Panc1 (cell line): ENCODE results near the gene LRRTM2. TPM values are rescaled to one million over a fixed set of nuclear protein-coding genes. Genes with fewer than 3 reads are reported as not detected.
"Not testable (repeated sequence)": the region's sequence is repeated elsewhere in the genome, so short reads cannot be mapped to it uniquely, and the experiment has no call there.

Experiments used
- ATAC-seq: fragments of 200-7000 bp; cut with Tn5 transposase; 2 replicates; pipeline ENCODE4 v1.9.1; 2020; ENCODE audit warnings: mild to moderate bottlenecking, moderate library complexity
- BruUV-seq: library from RNA; stranded (reverse); fragments of 400-500 nt; replicated peaks from 2 replicates; lab custom pipeline; 2021; lab: Mats Ljungman, UMichigan
- CTCF ChIA-PET: fragments of 300-600 bp; sonication (Branson Sonifier 250); formaldehyde crosslinking; loops from one replicate; lab custom pipeline; 2022; ENCODE audit warnings: antibody characterized with exemption; lab: Charles Lee
- POLR2A ChIA-PET: fragments of 300-600 bp; sonication (Branson Sonifier 250); formaldehyde crosslinking; loops from one replicate; lab custom pipeline; 2022; ENCODE audit warnings: antibody characterized with exemption; lab: Charles Lee
- DNase-seq: peaks from one replicate; pipeline ENCODE4 v3.0.0-alpha.2; 2010; ENCODE audit warnings: low read depth, low spot score
- H3K27ac ChIP-seq: 2 replicates; pipeline ENCODE4 v1.5.1; 2011; ENCODE audit warnings: mild to moderate bottlenecking, low read length, inconsistent platforms
- H3K27me3 ChIP-seq: fragments of 200-500 bp; sonication (Bioruptor generic); 2 replicates; pipeline ENCODE4 v1.6.0; 2014; ENCODE audit warnings: low read length, inconsistent platforms; ENCODE audit not compliant: control insufficient read depth, insufficient read depth
- H3K36me3 ChIP-seq: fragments of 200-500 bp; sonication (Bioruptor generic); 2 replicates; pipeline ENCODE4 v1.5.1; 2014; ENCODE audit warnings: inconsistent platforms, mild to moderate bottlenecking, low read length, moderate library complexity; ENCODE audit not compliant: control insufficient read depth, insufficient read depth
- H3K4me1 ChIP-seq: 2 replicates; pipeline ENCODE4 v1.5.1; 2011; ENCODE audit warnings: inconsistent platforms, mild to moderate bottlenecking, low read length, moderate library complexity; ENCODE audit not compliant: control insufficient read depth, insufficient read depth
- H3K4me3 ChIP-seq, 2 experiments: 2 replicates each; pipeline ENCODE4 v1.5.1; 2011 to 2012; ENCODE audit warnings: low read depth in 2 of 2, low read length in 2 of 2, mild to moderate bottlenecking in 2 of 2, inconsistent platforms in 1 of 2, moderate library complexity in 1 of 2
- H3K9me3 ChIP-seq: fragments of 200-500 bp; sonication (Bioruptor generic); 2 replicates; pipeline ENCODE4 v1.5.1; 2014; ENCODE audit warnings: low read depth, mild to moderate bottlenecking, inconsistent platforms, low read length, moderate library complexity; ENCODE audit not compliant: control insufficient read depth, insufficient read depth
- POLR2AphosphoS5 ChIP-seq: IDR thresholded peaks from 2 replicates; pipeline ENCODE4 v1.6.1; 2012; ENCODE audit warnings: mild to moderate bottlenecking, low read depth, low read length, moderate library complexity
- SIN3A ChIP-seq: IDR thresholded peaks from 2 replicates; pipeline ENCODE4 v1.6.1; 2012; ENCODE audit warnings: low read depth, mild to moderate bottlenecking, low read length, moderate library complexity, borderline replicate concordance; ENCODE audit not compliant: insufficient read depth
- TCF7L2 ChIP-seq: IDR thresholded peaks from 2 replicates; pipeline ENCODE4 v1.6.1; 2011; ENCODE audit warnings: mild to moderate bottlenecking, low read depth, low read length, inconsistent platforms
- in situ Hi-C: cut with HindIII; loops from 2 replicates; pipeline ENCODE4 v1.10.0; 2016; ENCODE audit warnings: low sequenced_read_pairs, low pct_unique_long_range_greater_than_20kb
- intact Hi-C: fragments of 100-400 bp; cut with micrococcal nuclease; formaldehyde crosslinking; loops from one replicate; pipeline ENCODE4 v1.10.0; 2022; ENCODE audit not compliant: unreplicated experiment
- total RNA-seq: library from RNA; stranded (reverse); gene quantifications from one replicate; pipeline ENCODE4 v1.2.1, GENCODE V29; 2021; ENCODE audit not compliant: unreplicated experiment
- TF ChIP-seq, protein P1 (sequence below): fragments of 450-650 bp; IDR thresholded peaks from 2 replicates; pipeline ENCODE4 v1.5.1; 2017; ENCODE audit warnings: mild to moderate bottlenecking
- TF ChIP-seq, protein P2 (sequence below), 2 experiments: IDR thresholded peaks; 2 replicates each; pipeline ENCODE4 v1.6.1; 2011 to 2012; ENCODE audit warnings: low read depth in 2 of 2, control low read depth in 1 of 2, low read length in 1 of 2, mild to moderate bottlenecking in 1 of 2, moderate library complexity in 1 of 2; ENCODE audit not compliant: insufficient read depth in 1 of 2

The LRRTM2 gene
- total RNA-seq, 1 experiment from 2014 or later = not detected

DNA sequence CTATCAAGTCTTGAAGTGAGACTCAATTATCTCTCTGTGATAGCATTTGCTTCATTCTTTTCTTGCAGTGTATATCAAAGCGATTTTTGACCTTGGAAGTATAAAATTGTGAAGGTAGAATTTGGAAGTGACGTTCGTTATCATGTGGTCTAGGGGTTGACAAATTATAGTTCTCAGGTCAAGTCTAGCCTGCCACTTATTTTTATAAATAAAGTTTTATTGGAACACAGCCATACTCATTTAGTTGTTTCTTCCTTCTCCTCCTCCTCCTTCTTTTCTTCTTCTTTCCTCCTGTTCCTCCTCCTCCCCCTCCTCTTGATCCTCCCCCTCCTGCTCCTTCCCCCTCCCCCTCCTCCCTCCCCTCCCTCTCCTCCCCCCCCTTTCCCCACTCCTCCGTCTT is 38.0 kb downstream of the LRRTM2 start:
- DNase-seq (no peak), ATAC-seq (no peak)
- Histone ChIP-seq H3K4me3 (no peak overlapping the region), H3K27me3 (no peaks in the 10 kb centered on the region), H3K36me3 (no peaks in the 10 kb centered on the region), H3K4me1 (no peaks in the 10 kb centered on the region), H3K9me3 (no peaks in the 10 kb centered on the region), H3K27ac (no peak overlapping the region)
- ChIA-PET CTCF (no interaction called here), POLR2A (no interaction called here)
- TF ChIP-seq, protein P1, sequence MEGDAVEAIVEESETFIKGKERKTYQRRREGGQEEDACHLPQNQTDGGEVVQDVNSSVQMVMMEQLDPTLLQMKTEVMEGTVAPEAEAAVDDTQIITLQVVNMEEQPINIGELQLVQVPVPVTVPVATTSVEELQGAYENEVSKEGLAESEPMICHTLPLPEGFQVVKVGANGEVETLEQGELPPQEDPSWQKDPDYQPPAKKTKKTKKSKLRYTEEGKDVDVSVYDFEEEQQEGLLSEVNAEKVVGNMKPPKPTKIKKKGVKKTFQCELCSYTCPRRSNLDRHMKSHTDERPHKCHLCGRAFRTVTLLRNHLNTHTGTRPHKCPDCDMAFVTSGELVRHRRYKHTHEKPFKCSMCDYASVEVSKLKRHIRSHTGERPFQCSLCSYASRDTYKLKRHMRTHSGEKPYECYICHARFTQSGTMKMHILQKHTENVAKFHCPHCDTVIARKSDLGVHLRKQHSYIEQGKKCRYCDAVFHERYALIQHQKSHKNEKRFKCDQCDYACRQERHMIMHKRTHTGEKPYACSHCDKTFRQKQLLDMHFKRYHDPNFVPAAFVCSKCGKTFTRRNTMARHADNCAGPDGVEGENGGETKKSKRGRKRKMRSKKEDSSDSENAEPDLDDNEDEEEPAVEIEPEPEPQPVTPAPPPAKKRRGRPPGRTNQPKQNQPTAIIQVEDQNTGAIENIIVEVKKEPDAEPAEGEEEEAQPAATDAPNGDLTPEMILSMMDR = no peak
- TF ChIP-seq, protein P2, sequence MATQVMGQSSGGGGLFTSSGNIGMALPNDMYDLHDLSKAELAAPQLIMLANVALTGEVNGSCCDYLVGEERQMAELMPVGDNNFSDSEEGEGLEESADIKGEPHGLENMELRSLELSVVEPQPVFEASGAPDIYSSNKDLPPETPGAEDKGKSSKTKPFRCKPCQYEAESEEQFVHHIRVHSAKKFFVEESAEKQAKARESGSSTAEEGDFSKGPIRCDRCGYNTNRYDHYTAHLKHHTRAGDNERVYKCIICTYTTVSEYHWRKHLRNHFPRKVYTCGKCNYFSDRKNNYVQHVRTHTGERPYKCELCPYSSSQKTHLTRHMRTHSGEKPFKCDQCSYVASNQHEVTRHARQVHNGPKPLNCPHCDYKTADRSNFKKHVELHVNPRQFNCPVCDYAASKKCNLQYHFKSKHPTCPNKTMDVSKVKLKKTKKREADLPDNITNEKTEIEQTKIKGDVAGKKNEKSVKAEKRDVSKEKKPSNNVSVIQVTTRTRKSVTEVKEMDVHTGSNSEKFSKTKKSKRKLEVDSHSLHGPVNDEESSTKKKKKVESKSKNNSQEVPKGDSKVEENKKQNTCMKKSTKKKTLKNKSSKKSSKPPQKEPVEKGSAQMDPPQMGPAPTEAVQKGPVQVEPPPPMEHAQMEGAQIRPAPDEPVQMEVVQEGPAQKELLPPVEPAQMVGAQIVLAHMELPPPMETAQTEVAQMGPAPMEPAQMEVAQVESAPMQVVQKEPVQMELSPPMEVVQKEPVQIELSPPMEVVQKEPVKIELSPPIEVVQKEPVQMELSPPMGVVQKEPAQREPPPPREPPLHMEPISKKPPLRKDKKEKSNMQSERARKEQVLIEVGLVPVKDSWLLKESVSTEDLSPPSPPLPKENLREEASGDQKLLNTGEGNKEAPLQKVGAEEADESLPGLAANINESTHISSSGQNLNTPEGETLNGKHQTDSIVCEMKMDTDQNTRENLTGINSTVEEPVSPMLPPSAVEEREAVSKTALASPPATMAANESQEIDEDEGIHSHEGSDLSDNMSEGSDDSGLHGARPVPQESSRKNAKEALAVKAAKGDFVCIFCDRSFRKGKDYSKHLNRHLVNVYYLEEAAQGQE (IDR thresholded peaks at IDR 0.05; ENCODE audit: insufficient read depth in 1 of 2, low read depth in 2 of 2, low read length in 1 of 2) = no peak
- TF ChIP-seq POLR2AphosphoS5 = no peak
- TF ChIP-seq TCF7L2 = no peak
- BruUV-seq = no TSS peak
- in situ Hi-C loops = no loop called here
- intact Hi-C loops = no loop called here

DNA sequence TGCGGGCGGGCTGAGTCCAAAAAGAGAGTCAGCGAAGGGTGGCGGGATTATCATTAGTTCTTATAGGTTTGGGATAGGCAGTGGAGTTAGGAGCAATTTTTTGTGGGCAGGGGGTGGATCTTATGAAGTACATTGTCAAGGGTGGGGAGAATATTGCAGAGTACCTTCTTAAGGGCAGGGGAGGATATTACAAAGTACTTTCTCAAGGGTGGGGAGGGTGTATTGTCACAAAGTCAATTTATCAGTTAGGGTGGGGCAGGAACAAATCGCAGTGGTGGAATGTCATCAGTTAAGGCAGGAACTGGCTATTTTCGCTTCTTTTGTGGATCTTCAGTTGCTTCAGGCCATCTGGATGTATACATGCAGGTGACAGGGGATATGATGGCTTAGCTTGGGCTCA is 40.3 kb downstream of the LRRTM2 start:
- ATAC-seq, BruUV-seq, H3K4me1 ChIP-seq, H3K27me3 ChIP-seq, H3K36me3 ChIP-seq, in situ Hi-C loops, CTCF ChIA-PET, intact Hi-C loops, DNase-seq, H3K27ac ChIP-seq, H3K9me3 ChIP-seq, H3K4me3 ChIP-seq: not testable (repeated sequence)
- POLR2A ChIA-PET = interaction anchor here (0.7 kb wide), 1 partner anchor 11 kb away, joined by 3 read pairs; no protein-coding TSS in a partner anchor

DNA sequence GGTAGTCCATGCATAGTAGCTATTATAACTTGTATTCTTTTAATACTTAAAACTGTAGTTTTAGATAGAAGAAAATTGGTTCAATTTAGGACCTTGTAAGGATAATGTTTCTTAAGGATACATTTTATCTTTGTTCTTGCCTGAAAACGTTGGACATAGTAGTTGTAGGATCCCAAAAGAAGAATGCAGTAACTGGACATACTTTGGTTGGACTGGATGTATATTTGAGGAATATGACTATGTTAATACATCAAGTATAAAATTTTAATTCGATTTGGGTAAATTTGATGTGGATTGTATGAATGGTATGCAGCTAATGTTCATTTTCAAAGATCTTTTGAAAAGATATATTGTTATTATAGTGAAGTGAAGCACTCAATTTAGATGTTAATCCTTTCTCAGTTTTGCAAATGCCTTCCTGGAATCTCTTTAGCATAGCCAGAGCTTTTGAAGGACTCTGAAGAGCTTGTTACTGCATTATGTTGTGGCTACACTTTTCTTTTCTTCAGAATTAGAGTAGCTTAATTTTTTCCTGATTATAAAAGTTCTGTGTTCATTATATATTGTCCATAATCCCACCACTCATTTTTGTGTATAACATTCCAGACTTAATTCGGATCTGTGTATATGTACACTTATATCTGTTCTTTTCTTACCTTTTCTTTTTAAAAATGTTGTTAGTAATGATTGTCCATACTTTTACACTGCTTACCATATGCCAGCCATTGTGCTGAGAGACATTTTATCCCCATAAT is 41.2 kb downstream of the LRRTM2 start:
- ChIA-PET POLR2A (no interaction called here), CTCF (no interaction called here)
- Histone ChIP-seq H3K27me3 (no peaks in the 10 kb centered on the region), H3K36me3 (no peaks in the 10 kb centered on the region), H3K9me3 (no peaks in the 10 kb centered on the region), H3K4me1 (0 out of 2 replicates have a peak, but pooled peaks cover 4% of the 10 kb centered on the region), H3K27ac (no peak overlapping the region), H3K4me3 (no peak overlapping the region)
- no peak for TF ChIP-seq POLR2AphosphoS5
- TF ChIP-seq, protein P2 (IDR thresholded peaks at IDR 0.05; ENCODE audit: insufficient read depth in 1 of 2, low read depth in 2 of 2, low read length in 1 of 2) = no peak
- TF ChIP-seq, protein P1 = no peak
- TF ChIP-seq TCF7L2 = no peak
- no peak for TF ChIP-seq SIN3A
- no TSS peak for BruUV-seq
- intact Hi-C loops (no loop called here), in situ Hi-C loops (no loop called here)
- ATAC-seq (no peak), DNase-seq (no peak)
